ENCODE measurements around the gene CDH18. TPM values are rescaled to one million over a fixed set of nuclear protein-coding genes. Genes with fewer than 3 reads are reported as not detected.

The CDH18 gene
- total and polyA plus RNA-seq, 8 donors: 0.58 to 1.9 (median 1.1) TPM; not detected in 2

DNA sequence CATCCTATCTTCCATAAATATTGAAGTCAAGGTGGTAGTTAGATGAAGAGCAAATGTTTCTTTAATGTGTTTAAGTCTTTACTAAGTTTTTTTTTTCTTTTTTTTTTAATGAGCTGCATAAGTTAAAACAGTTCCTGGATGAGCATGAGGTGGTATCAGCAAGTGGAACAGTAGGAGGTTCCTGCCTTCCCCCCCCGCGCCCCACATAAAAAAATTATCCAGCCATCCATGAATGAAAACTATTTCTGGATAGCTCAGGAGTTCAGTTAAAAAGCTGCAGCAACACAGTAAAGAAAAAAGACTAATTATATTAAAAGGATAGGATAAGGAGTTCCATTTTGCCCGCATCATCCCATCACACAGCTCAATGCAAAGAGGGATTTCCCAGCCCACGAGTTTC is 349.5 kb downstream of the CDH18 start:
- H3K9me3 ChIP-seq: no peaks in the 10 kb centered on the region

DNA sequence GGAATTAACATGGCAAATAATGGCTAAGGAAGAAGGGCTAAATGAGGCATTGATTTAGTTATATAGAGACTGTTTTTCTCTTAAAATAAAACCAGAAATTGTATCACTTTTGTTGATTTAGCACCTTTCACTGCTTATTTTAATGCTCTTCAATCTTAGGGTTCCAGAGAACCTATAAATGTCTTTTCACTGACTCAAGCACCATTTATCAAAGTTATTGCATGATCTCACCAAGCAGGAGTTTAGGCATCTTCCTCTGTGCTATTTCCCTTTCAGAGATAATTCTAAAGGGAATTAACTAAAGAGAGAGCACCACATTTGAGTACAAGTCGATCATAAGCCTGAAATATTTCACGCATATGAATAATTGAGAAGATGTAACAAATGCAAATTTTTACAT is 357.1 kb downstream of the CDH18 start:
- H3K27ac ChIP-seq: no peak overlapping the region
- no peaks in the 10 kb centered on the region for H3K27me3 ChIP-seq
- peaks cover 0 to 2% of the 10 kb centered on the region in 2 donors for H3K9me3 ChIP-seq
- H3K4me1 ChIP-seq: no peaks in the 10 kb centered on the region
- intact Hi-C loops (cut with DNase I): no loop called here
- no peak for ATAC-seq
- TF ChIP-seq, protein P1, sequence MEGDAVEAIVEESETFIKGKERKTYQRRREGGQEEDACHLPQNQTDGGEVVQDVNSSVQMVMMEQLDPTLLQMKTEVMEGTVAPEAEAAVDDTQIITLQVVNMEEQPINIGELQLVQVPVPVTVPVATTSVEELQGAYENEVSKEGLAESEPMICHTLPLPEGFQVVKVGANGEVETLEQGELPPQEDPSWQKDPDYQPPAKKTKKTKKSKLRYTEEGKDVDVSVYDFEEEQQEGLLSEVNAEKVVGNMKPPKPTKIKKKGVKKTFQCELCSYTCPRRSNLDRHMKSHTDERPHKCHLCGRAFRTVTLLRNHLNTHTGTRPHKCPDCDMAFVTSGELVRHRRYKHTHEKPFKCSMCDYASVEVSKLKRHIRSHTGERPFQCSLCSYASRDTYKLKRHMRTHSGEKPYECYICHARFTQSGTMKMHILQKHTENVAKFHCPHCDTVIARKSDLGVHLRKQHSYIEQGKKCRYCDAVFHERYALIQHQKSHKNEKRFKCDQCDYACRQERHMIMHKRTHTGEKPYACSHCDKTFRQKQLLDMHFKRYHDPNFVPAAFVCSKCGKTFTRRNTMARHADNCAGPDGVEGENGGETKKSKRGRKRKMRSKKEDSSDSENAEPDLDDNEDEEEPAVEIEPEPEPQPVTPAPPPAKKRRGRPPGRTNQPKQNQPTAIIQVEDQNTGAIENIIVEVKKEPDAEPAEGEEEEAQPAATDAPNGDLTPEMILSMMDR (IDR thresholded peaks at IDR 0.05): no peak
- H3K4me3 ChIP-seq: no peak overlapping the region
- no peaks in the 10 kb centered on the region for H3K36me3 ChIP-seq
- no peak for DNase-seq

More for the DNA sequence above, 349.5 kb downstream of the CDH18 start:
- no peak overlapping the region for H3K27ac ChIP-seq
- H3K4me3 ChIP-seq: no peak overlapping the region
- no peaks in the 10 kb centered on the region for H3K27me3 ChIP-seq
- DNase-seq (no peak), ATAC-seq (no peak)
- H3K36me3 ChIP-seq: no peaks in the 10 kb centered on the region
- intact Hi-C loops (cut with DNase I): no loop called here
- TF ChIP-seq, protein P1 (IDR thresholded peaks at IDR 0.05): no peak
- H3K4me1 ChIP-seq: no peaks in the 10 kb centered on the region

DNA sequence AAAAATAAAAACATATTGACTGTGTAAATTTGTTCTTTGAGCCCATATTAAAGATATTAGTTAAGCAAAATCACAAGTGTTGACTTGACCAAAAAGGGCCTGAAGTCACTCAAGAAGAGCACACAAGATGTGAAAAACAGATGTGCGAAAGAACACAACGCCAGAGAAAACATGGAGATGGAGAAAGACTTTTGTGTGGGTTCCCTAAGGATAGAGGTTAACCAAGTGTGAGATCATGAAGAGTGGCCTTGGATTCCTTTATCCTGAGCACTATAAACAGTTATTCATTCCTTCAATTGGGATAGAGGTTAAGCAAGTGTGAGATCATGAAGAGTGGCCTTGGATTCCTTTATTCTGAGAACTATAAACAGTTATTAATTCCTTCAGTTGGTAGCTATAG is 361.8 kb downstream of the CDH18 start:
- no peak for DNase-seq
- TF ChIP-seq, protein P1 (IDR thresholded peaks at IDR 0.05): no peak
- Histone ChIP-seq H3K9me3 (no peaks in the 10 kb centered on the region), H3K4me3 (no peak overlapping the region), H3K27ac (no peak overlapping the region), H3K27me3 (no peaks in the 10 kb centered on the region), H3K36me3 (no peaks in the 10 kb centered on the region), H3K4me1 (no peaks in the 10 kb centered on the region)
- no peak for ATAC-seq
- intact Hi-C loops (cut with DNase I): no loop called here

DNA sequence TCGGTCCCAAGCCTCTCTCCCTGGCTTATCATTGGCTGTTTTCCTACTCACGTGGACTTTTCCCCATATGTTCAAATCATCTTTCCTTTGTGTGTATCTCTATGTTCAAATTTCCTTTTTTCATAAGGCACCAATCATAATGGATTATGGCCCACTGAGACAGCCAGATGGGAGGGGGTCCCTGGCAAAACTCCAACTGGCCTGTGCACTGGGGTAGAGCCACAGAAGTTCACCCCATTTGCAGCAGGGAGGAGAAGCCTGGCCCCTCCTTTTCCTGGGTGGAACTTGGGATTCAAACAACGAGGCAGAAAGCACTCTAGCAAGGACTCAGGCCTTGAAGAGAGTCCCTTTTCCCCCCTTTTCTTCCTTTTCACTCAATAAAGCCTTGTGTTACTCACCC is 362.4 kb downstream of the CDH18 start:
- Histone ChIP-seq H3K4me3 (no peak overlapping the region), H3K27ac (no peak overlapping the region), H3K9me3 (no peaks in the 10 kb centered on the region), H3K27me3 (no peaks in the 10 kb centered on the region), H3K36me3 (no peaks in the 10 kb centered on the region), H3K4me1 (no peaks in the 10 kb centered on the region)
- TF ChIP-seq, protein P1 (IDR thresholded peaks at IDR 0.05): no peak
- DNase-seq: no peak
- no peak for ATAC-seq
- intact Hi-C loops (cut with DNase I): no loop called here

DNA sequence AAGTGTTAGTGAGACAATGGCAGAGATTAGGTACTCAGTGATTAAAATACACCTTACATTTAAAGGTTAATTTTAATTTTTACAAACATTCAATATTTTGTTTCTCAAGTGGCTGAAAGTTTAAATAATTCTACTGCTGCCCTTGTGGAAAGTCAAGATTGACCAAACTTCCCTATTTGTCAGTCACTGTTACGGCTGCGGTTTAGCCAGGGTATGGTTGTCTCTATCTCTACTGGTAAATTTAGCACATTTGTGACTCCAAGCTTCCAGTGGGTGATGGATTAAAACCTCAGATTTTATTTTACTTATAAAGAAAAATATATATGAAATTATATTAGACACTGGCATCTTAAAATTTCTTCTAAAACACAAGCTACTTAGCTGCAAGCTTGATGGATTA is 368.4 kb downstream of the CDH18 start:
- DNase-seq (no peak), ATAC-seq (no peak)
- intact Hi-C loops (cut with DNase I): no loop called here
- no peaks in the 10 kb centered on the region for H3K4me1 ChIP-seq
- no peaks in the 10 kb centered on the region for H3K36me3 ChIP-seq
- TF ChIP-seq, protein P1 (IDR thresholded peaks at IDR 0.05): no peak
- no peak overlapping the region for H3K27ac ChIP-seq
- no peaks in the 10 kb centered on the region for H3K27me3 ChIP-seq
- H3K9me3 ChIP-seq: no peaks in the 10 kb centered on the region
- no peak overlapping the region for H3K4me3 ChIP-seq

All from left lung (tissue), 10 donors.